Measurements from ENCODE around the gene TM9SF3. TPM values are rescaled to one million over a fixed set of nuclear protein-coding genes. Genes with fewer than 3 reads are reported as not detected.
"Not testable (repeated sequence)": the region's sequence is repeated elsewhere in the genome, so short reads cannot be mapped to it uniquely, and the experiment has no call there.

The TM9SF3 gene
- total and polyA plus RNA-seq, 2 donors = 41.0 to 47.5 TPM

DNA sequence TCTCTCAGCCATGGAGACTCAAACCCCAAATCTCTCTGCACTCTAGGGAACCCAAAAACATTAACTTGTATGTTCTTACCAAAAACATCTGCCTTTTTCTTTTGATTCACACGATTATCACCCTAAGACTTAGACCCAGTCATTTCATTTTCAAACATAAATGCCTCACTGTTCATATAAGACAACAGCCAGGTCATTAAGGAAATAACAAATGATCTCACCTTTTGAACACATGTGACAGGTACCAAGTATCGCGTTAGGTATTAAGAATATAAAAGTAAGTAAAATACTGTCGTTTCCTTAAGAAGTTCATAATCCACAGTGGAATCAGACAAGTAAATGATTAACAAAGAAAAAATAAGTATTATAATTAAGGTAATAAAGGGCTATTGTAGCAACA, 8.8 kb downstream of the TM9SF3 start:
- H3K9me3 ChIP-seq (ENCODE audit: control insufficient read depth in 2 of 2, insufficient read depth in 1 of 2, low read length in 1 of 2) = no peaks in the 10 kb centered on the region
- 98% methylated on average over 4 of the region's 4 CpGs for WGBS
- H3K27ac ChIP-seq (ENCODE audit: low read depth in 1 of 2, low read length in 1 of 2) = no peak overlapping the region
- no peak for DNase-seq (ENCODE audit: low read depth in 6 of 9, low spot score in 9 of 9)
- peaks cover 2 to 5% of the 10 kb centered on the region in 2 donors for H3K4me1 ChIP-seq (ENCODE audit: control insufficient read depth in 2 of 2, insufficient read depth in 2 of 2, low read length in 2 of 2)
- peaks cover 3 to 8% of the 10 kb centered on the region in 2 donors for H3K36me3 ChIP-seq (ENCODE audit: control insufficient read depth in 2 of 2, insufficient read depth in 2 of 2, low read length in 1 of 2)
- no peak overlapping the region for H3K4me3 ChIP-seq (ENCODE audit: low read length in 2 of 2)
- no peaks in the 10 kb centered on the region for H3K27me3 ChIP-seq (ENCODE audit: control insufficient read depth in 2 of 2, insufficient read depth in 1 of 2, low read length in 1 of 2)

DNA sequence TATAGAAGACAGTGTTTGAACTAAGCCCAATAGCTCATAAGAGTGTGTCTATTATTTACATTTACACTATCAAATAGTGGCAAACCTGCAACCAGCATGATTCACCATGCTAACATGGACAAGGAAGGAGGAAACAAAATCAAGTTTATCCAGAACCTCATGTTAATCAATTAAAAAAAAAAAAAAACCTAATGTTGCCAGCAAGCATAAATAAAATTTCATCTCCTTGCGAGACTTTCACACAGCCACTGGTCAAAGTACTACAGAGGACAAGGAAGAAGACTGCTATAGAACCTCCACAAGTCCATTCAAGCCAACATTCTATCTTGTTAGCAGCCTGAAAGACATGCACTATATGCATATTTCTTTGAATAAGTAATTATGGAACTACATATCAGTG, 9.7 kb downstream of the TM9SF3 start:
- Histone ChIP-seq H3K4me1 (ENCODE audit: control insufficient read depth in 2 of 2, insufficient read depth in 2 of 2, low read length in 2 of 2) (peaks cover 2 to 3% of the 10 kb centered on the region in 2 donors), H3K9me3 (ENCODE audit: control insufficient read depth in 2 of 2, insufficient read depth in 1 of 2, low read length in 1 of 2) (no peaks in the 10 kb centered on the region), H3K4me3 (ENCODE audit: low read length in 2 of 2) (no peak overlapping the region), H3K27me3 (ENCODE audit: control insufficient read depth in 2 of 2, insufficient read depth in 1 of 2, low read length in 1 of 2) (no peaks in the 10 kb centered on the region), H3K27ac (ENCODE audit: low read depth in 1 of 2, low read length in 1 of 2) (no peak overlapping the region), H3K36me3 (ENCODE audit: control insufficient read depth in 2 of 2, insufficient read depth in 2 of 2, low read length in 1 of 2) (peaks cover 3 to 8% of the 10 kb centered on the region in 2 donors)
- 100% methylated on average over 1 of the region's 1 CpG for WGBS
- no peak for DNase-seq (ENCODE audit: low read depth in 6 of 9, low spot score in 9 of 9)

DNA sequence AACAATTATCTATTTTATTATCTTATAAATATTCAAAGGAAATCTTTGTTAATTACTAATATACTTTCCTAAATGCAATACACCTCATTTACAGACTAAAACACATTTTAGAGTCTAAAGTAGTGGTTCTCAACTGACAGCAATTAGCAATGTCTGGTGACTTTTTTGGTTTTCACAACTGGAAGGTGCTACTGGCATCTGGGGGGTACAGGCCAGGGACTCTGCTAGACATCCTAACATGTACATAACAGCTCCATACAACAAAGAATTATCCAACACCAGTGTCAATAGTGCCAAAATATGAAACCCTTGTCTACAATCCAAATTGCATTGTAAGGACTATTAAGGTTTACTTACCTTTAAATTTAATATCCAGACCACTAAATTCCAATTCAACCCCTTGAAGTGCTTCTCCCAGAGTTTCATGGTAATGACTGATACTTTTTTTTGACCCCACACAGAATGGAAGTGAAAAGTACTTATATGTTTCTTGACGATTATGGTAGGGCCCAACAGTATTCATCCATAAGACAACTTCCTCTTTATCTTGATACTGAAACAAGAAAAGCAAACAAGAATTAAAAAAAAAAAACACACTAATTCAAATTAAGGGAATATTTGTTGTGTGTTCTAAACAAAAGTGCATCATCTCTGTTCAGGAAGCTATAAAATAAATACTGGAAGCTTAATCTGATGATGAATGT, 10.4 kb downstream of the TM9SF3 start:
- 53% methylated on average over 1 of the region's 1 CpG for WGBS
- no peaks in the 10 kb centered on the region for H3K27me3 ChIP-seq (ENCODE audit: control insufficient read depth in 2 of 2, insufficient read depth in 1 of 2, low read length in 1 of 2)
- no peak overlapping the region for H3K27ac ChIP-seq (ENCODE audit: low read depth in 1 of 2, low read length in 1 of 2)
- H3K4me1 ChIP-seq (ENCODE audit: control insufficient read depth in 2 of 2, insufficient read depth in 2 of 2, low read length in 2 of 2) = peaks cover 2 to 3% of the 10 kb centered on the region in 2 donors
- no peak for DNase-seq (ENCODE audit: low read depth in 6 of 9, low spot score in 9 of 9)
- peaks cover 3 to 8% of the 10 kb centered on the region in 2 donors for H3K36me3 ChIP-seq (ENCODE audit: control insufficient read depth in 2 of 2, insufficient read depth in 2 of 2, low read length in 1 of 2)
- no peaks in the 10 kb centered on the region for H3K9me3 ChIP-seq (ENCODE audit: control insufficient read depth in 2 of 2, insufficient read depth in 1 of 2, low read length in 1 of 2)
- no peak overlapping the region for H3K4me3 ChIP-seq (ENCODE audit: low read length in 2 of 2)

DNA sequence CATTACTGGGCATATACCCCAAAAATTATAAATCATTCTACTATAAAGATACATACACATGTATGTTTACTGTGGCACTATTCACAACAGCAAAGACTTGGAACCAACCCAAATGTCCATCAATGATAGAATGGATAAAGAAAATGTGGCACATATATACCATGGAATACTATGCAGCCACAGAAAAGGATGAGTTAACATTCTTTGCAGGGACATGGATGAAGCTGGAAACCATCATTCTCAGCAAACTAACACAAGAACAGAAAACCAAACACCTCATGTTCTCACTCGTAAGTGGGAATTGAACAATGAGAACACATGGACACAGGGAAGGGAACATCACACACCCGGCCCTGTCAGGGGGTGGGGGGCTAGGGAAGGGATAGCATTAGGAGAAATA, 12.2 kb downstream of the TM9SF3 start:
- H3K4me1 ChIP-seq (ENCODE audit: control insufficient read depth in 2 of 2, insufficient read depth in 2 of 2, low read length in 2 of 2); H3K9me3 ChIP-seq (ENCODE audit: control insufficient read depth in 2 of 2, insufficient read depth in 1 of 2, low read length in 1 of 2); H3K27ac ChIP-seq (ENCODE audit: low read depth in 1 of 2, low read length in 1 of 2); H3K36me3 ChIP-seq (ENCODE audit: control insufficient read depth in 2 of 2, insufficient read depth in 2 of 2, low read length in 1 of 2); DNase-seq (ENCODE audit: low read depth in 6 of 9, low spot score in 9 of 9); H3K27me3 ChIP-seq (ENCODE audit: control insufficient read depth in 2 of 2, insufficient read depth in 1 of 2, low read length in 1 of 2); H3K4me3 ChIP-seq (ENCODE audit: low read length in 2 of 2): not testable (repeated sequence)
- WGBS = 97% methylated on average over 2 of the region's 2 CpGs

DNA sequence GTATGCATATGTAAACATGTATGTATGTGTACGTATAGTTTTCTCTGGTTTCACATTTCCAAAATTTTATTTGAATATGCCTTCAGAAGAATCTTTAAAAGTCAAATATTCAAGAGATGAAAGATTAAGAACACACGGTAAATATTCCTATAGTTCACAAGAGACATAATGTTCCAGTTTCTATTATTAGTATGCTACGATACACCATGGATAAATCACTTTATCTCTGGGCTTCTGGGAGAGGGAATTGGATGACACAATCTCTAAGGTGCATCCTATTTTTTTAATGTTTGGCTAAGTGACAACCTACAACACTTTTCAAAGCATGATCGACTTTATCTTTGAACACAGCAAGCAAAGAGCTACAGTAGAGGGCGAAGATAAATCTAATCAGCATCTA, 13.8 kb downstream of the TM9SF3 start:
- Histone ChIP-seq H3K27me3 (ENCODE audit: control insufficient read depth in 2 of 2, insufficient read depth in 1 of 2, low read length in 1 of 2) (no peaks in the 10 kb centered on the region), H3K4me3 (ENCODE audit: low read length in 2 of 2) (no peak overlapping the region), H3K9me3 (ENCODE audit: control insufficient read depth in 2 of 2, insufficient read depth in 1 of 2, low read length in 1 of 2) (no peaks in the 10 kb centered on the region), H3K27ac (ENCODE audit: low read depth in 1 of 2, low read length in 1 of 2) (no peak overlapping the region), H3K36me3 (ENCODE audit: control insufficient read depth in 2 of 2, insufficient read depth in 2 of 2, low read length in 1 of 2) (peaks cover 0 to 13% of the 10 kb centered on the region in 2 donors), H3K4me1 (ENCODE audit: control insufficient read depth in 2 of 2, insufficient read depth in 2 of 2, low read length in 2 of 2) (no peaks in the 10 kb centered on the region)
- 98% methylated on average over 5 of the region's 5 CpGs for WGBS
- no peak for DNase-seq (ENCODE audit: low read depth in 6 of 9, low spot score in 9 of 9)

DNA sequence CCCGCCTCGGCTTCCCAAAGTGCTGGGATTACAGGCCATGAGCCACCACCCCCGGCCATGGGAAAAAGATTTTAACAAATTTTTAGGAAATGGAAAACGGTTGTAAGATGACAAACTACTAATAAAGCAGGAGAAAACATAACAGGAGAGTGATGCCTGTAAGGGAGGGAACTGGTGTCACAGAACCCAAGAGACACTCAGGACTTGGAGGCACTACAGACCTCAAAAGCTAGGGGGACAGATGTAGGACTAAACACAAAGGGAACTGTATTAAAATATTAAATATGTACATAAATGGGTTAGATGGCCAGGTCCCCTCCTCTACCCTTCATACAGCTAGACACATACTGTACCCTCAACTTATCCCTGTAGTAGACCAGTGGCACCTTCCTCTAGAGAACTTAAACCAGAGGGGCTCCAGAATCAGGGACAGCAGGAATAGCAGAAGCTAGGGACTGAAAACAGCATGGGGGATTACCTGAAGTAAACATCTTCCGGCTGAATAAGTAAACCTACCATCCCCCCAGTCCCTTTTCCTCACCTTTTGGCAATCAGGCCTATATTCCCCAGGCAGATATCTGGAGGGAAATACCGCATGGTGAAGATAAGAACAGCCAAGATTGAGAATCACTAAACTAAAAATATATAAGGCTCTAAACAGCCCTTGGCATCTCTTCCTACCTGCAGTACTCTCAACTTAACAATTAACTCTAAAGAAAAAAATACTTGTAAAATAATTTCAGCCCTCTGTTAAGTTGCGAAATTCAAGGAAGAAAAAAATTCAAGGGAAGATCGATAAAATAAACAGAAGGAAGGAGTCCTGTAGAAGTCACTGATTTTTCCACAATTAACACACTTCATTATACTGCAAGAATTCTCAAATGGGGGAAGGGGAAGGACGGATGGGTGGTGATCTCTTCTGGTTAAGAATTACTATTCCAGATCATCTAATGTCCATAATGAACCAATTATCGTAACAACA, 15.5 kb downstream of the TM9SF3 start:
- 96% methylated on average over 10 of the region's 10 CpGs for WGBS

DNA sequence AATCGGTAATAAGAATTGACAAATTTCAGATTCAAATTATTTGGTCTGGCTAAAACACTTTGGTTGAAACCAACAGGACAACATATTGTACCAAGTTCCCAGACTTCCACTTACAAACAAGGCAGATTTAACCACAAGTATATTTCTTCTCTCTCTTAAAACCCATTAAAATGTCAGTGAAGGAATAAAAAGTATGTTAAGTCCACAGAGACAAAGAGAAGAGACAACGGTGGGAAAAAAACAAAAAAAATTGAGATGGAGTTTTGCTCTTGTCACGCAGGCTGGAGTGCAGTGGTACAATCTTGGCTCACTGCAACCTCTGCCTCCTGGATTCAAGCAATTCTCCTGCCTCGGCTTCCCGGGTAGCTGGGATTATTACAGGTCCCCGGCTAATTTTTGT, 16.3 kb downstream of the TM9SF3 start:
- Histone ChIP-seq H3K27me3 (ENCODE audit: control insufficient read depth in 2 of 2, insufficient read depth in 1 of 2, low read length in 1 of 2) (no peaks in the 10 kb centered on the region), H3K27ac (ENCODE audit: low read depth in 1 of 2, low read length in 1 of 2) (no peak overlapping the region), H3K9me3 (ENCODE audit: control insufficient read depth in 2 of 2, insufficient read depth in 1 of 2, low read length in 1 of 2) (no peaks in the 10 kb centered on the region), H3K4me3 (ENCODE audit: low read length in 2 of 2) (no peak overlapping the region), H3K36me3 (ENCODE audit: control insufficient read depth in 2 of 2, insufficient read depth in 2 of 2, low read length in 1 of 2) (peaks cover 5 to 15% of the 10 kb centered on the region in 2 donors), H3K4me1 (ENCODE audit: control insufficient read depth in 2 of 2, insufficient read depth in 2 of 2, low read length in 2 of 2) (no peaks in the 10 kb centered on the region)
- DNase-seq (ENCODE audit: low read depth in 6 of 9, low spot score in 9 of 9) = no peak
- 97% methylated on average over 6 of the region's 6 CpGs for WGBS

More for the DNA sequence above, 15.5 kb downstream of the TM9SF3 start:
- H3K4me1 ChIP-seq (ENCODE audit: control insufficient read depth in 2 of 2, insufficient read depth in 2 of 2, low read length in 2 of 2) = no peaks in the 10 kb centered on the region
- H3K27me3 ChIP-seq (ENCODE audit: control insufficient read depth in 2 of 2, insufficient read depth in 1 of 2, low read length in 1 of 2) = no peaks in the 10 kb centered on the region
- no peak for DNase-seq (ENCODE audit: low read depth in 6 of 9, low spot score in 9 of 9)
- no peaks in the 10 kb centered on the region for H3K9me3 ChIP-seq (ENCODE audit: control insufficient read depth in 2 of 2, insufficient read depth in 1 of 2, low read length in 1 of 2)
- no peak overlapping the region for H3K4me3 ChIP-seq (ENCODE audit: low read length in 2 of 2)
- peaks cover 5 to 15% of the 10 kb centered on the region in 2 donors for H3K36me3 ChIP-seq (ENCODE audit: control insufficient read depth in 2 of 2, insufficient read depth in 2 of 2, low read length in 1 of 2)
- H3K27ac ChIP-seq (ENCODE audit: low read depth in 1 of 2, low read length in 1 of 2) = no peak overlapping the region

DNA sequence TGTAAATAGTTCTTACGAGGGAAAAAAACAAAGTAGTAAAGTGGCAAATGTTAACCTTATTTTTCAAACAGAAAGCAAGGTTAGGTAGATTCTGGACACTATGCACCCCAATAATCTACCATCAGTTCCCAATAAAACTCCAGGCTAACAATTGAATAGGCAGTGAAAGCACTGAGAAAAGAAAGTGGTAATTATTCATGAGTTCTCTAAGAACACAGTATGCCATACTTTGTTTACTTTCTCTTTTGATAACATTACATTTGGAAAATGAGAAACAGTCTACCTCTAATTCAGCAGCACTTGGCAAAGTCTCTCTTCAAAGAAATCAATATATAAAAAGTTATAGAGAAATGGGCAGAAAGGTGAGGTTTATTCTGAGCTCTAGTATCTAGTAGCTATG, 18.4 kb downstream of the TM9SF3 start:
- no peak for DNase-seq (ENCODE audit: low read depth in 6 of 9, low spot score in 9 of 9)
- 95% methylated on average over 1 of the region's 1 CpG for WGBS
- H3K4me1 ChIP-seq (ENCODE audit: control insufficient read depth in 2 of 2, insufficient read depth in 2 of 2, low read length in 2 of 2) = no peaks in the 10 kb centered on the region
- no peak overlapping the region for H3K27ac ChIP-seq (ENCODE audit: low read depth in 1 of 2, low read length in 1 of 2)
- H3K36me3 ChIP-seq (ENCODE audit: control insufficient read depth in 2 of 2, insufficient read depth in 2 of 2, low read length in 1 of 2) = peaks cover 13 to 15% of the 10 kb centered on the region in 2 donors
- H3K9me3 ChIP-seq (ENCODE audit: control insufficient read depth in 2 of 2, insufficient read depth in 1 of 2, low read length in 1 of 2) = no peaks in the 10 kb centered on the region
- no peak overlapping the region for H3K4me3 ChIP-seq (ENCODE audit: low read length in 2 of 2)
- H3K27me3 ChIP-seq (ENCODE audit: control insufficient read depth in 2 of 2, insufficient read depth in 1 of 2, low read length in 1 of 2) = no peaks in the 10 kb centered on the region

DNA sequence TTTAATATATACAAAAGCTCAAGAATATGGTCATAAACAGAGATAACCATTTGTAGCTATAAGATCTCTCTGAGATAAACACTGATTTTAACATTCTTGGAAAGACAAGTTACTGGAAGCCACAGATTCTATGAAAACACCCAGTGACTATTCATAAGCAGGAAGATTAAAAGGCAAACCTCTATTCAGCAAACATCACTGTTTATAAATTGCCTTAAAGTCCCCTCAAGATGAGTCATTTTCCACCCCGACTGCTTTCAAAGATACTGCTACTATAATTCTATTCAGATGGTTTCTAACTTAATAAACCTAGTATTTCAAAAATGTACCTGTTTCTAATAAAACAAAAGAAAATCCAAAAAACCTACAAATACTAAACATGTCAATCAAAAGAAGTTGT, 21.0 kb downstream of the TM9SF3 start:
- H3K4me3 ChIP-seq (ENCODE audit: low read length in 2 of 2) = no peak overlapping the region
- no peaks in the 10 kb centered on the region for H3K9me3 ChIP-seq (ENCODE audit: control insufficient read depth in 2 of 2, insufficient read depth in 1 of 2, low read length in 1 of 2)
- no peaks in the 10 kb centered on the region for H3K4me1 ChIP-seq (ENCODE audit: control insufficient read depth in 2 of 2, insufficient read depth in 2 of 2, low read length in 2 of 2)
- no peak overlapping the region for H3K27ac ChIP-seq (ENCODE audit: low read depth in 1 of 2, low read length in 1 of 2)
- H3K36me3 ChIP-seq (ENCODE audit: control insufficient read depth in 2 of 2, insufficient read depth in 2 of 2, low read length in 1 of 2) = peaks cover 23 to 39% of the 10 kb centered on the region in 2 donors
- no peak for DNase-seq (ENCODE audit: low read depth in 6 of 9, low spot score in 9 of 9)
- H3K27me3 ChIP-seq (ENCODE audit: control insufficient read depth in 2 of 2, insufficient read depth in 1 of 2, low read length in 1 of 2) = no peaks in the 10 kb centered on the region
- 90% methylated on average over 1 of the region's 1 CpG for WGBS

All from thymus (tissue), 11 donors.